ENCODE data around the gene RAVER2.

GRCh38 chr1:64874666-64875065 is 129.8 kb downstream of the RAVER2 start:
- TF ChIP-seq CTCF (IDR thresholded peaks at IDR 0.05) (no peak), EZH2 (IDR thresholded peaks at IDR 0.05; ENCODE audit: borderline replicate concordance, insufficient read depth, low read depth, low read length, poor library complexity, severe bottlenecking) (no peak)
